NT2/D1 (cell line): ENCODE results near the gene CDH4.

ENCODE experiments used
- DNase-seq: peaks from one replicate; pipeline ENCODE4 v3.0.0-alpha.2; 2011; ENCODE audit warnings: low read depth, low spot score
- H3K27me3 ChIP-seq: 2 replicates; pipeline ENCODE4 v1.6.0; 2011; ENCODE audit warnings: mild to moderate bottlenecking; ENCODE audit not compliant: insufficient read length, insufficient read depth
- H3K36me3 ChIP-seq: 2 replicates; pipeline ENCODE4 v1.6.1; 2011; ENCODE audit warnings: mild to moderate bottlenecking, low read length, mixed read lengths; ENCODE audit not compliant: insufficient read depth, insufficient read length
- H3K4me1 ChIP-seq: 2 replicates; pipeline ENCODE4 v1.5.1; 2011; ENCODE audit not compliant: insufficient read depth, insufficient read length
- H3K4me3 ChIP-seq: 2 replicates; pipeline ENCODE4 v1.5.1; 2011; ENCODE audit warnings: low read depth; ENCODE audit not compliant: insufficient read length
- H3K9ac ChIP-seq: 2 replicates; pipeline ENCODE4 v1.6.0; 2011; ENCODE audit warnings: low read depth; ENCODE audit not compliant: insufficient read length
- H3K9me3 ChIP-seq: 2 replicates; pipeline ENCODE4 v1.5.1; 2011; ENCODE audit warnings: mild to moderate bottlenecking, low read length; ENCODE audit not compliant: insufficient read depth
- SUZ12 ChIP-seq: IDR thresholded peaks from 2 replicates; pipeline ENCODE4 v1.6.1; 2011; ENCODE audit not compliant: insufficient read length, insufficient read depth; ENCODE audit errors: extremely low read depth
- YY1 ChIP-seq: IDR thresholded peaks from 2 replicates; pipeline ENCODE4 v1.6.1; 2011; ENCODE audit not compliant: insufficient read length, insufficient read depth
- ZNF274 ChIP-seq: IDR thresholded peaks from 2 replicates; pipeline ENCODE4 v1.6.1; 2011; ENCODE audit warnings: mild to moderate bottlenecking, low read depth, low read length

CDH4 gene

DNA sequence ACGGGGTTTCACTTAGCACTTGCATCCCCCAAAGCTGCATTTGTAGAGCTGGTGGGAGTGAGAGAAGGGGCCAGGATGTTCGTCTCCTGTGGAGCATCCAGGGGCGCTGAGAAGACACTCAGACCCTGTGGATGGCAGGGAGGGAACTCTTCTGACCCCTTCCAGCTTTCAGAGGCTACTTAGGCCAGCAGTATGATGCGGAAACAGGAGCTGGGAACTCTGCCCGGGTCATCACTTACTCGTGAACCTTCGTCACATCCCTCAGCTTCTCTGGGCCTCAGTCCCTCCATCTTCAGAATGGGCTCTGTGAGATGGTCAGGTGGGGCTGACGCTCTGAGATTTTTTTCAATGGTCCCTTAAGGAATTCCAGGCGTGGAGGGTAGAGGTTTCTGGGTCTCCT, 585.1 kb downstream of the CDH4 start:
- no peak overlapping the region for H3K9ac ChIP-seq
- no peaks in the 10 kb centered on the region for H3K9me3 ChIP-seq
- no peaks in the 10 kb centered on the region for H3K36me3 ChIP-seq
- peaks cover 90% of the 10 kb centered on the region for H3K27me3 ChIP-seq
- H3K4me3 ChIP-seq, result no peak overlapping the region
- DNase-seq, result no peak
- TF ChIP-seq SUZ12 (no peak), ZNF274 (no peak), YY1 (no peak)
- H3K4me1 ChIP-seq, result no peaks in the 10 kb centered on the region

DNA sequence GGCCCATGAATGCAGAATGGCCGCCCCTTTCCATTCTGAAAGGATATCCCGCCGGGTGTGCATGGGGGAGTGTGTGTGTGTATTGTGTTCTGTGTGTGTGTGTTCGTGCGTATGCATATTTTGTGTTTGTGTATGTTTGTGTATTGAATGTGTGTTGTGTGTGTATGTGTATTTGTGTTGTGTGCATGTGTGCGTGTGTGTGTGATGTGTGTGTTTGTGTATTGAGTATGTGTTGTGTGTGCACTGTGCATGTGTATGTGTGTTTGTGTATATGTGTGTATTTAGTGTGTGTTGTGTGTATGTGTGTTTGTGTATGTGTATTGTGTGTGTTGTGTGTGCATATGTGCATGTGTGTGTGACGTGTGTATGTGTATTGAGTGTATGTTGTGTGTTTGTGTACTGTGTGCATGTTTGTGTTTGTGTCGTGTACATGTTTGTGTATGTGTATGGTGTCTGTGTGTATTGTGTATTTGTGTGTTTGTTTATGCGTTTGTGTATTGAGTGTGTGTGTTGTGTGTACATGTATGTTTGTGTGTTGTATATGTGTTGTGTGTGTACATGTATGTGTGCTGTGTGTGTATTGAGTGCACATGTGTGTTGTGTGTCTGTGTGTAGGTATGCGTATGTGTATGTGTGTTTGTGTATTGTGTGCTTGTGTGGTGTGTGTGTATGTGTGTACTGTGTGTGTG, 587.3 kb downstream of the CDH4 start:
- no peak overlapping the region for H3K4me3 ChIP-seq
- H3K9ac ChIP-seq, result no peak overlapping the region
- H3K36me3 ChIP-seq, result no peaks in the 10 kb centered on the region
- peaks cover 75% of the 10 kb centered on the region for H3K27me3 ChIP-seq
- no peaks in the 10 kb centered on the region for H3K4me1 ChIP-seq
- no peaks in the 10 kb centered on the region for H3K9me3 ChIP-seq
- TF ChIP-seq YY1 (no peak), SUZ12 (no peak), ZNF274 (no peak)
- DNase-seq, result no peak

DNA sequence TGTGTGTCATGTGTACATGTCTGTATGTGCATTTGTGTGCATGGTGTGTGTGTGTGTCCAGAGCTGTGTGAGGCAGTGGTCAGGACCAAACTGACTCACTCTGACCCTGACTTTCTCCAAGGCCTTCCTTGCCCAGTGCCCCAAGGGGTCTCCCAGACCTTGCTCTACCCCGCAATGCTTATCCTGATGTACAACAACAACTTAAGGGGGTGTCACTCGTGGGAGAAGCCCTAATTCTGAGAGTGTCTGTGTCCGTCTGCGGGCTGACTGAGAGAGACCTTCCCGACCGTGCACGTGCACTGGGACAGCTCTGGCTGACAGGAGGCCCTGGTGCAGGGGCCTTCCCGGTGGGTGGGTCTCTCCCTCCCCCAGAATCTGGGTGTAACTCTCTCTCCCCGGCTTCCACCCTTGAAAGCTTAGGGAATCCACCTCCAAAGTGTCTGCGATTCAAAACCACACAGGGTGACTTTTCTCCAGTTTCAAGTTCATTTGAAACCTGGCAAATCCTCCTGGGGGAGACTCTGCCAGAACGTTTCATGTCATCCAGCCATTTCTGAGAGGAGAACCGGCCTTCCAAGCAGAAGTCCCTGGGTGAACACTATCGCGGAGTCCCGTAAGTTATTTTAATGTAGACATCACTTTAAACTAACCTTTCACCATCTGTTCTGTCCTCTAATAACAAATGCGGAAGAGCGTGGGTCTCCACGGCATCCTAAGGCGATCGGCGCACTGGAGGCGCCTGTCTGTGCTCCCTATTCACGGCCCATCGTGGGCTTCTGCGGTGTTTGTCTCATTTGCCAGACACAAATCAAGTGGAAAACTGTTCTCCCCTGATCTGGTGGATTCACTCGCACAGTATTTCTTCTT, 588.1 kb downstream of the CDH4 start:
- DNase-seq, result no peak
- H3K27me3 ChIP-seq, result peaks cover 78% of the 10 kb centered on the region
- TF ChIP-seq ZNF274, result no peak
- no peak for TF ChIP-seq YY1
- TF ChIP-seq SUZ12, result no peak
- no peak overlapping the region for H3K4me3 ChIP-seq
- H3K9me3 ChIP-seq, result no peaks in the 10 kb centered on the region
- H3K9ac ChIP-seq, result no peak overlapping the region
- H3K36me3 ChIP-seq, result no peaks in the 10 kb centered on the region
- no peaks in the 10 kb centered on the region for H3K4me1 ChIP-seq

DNA sequence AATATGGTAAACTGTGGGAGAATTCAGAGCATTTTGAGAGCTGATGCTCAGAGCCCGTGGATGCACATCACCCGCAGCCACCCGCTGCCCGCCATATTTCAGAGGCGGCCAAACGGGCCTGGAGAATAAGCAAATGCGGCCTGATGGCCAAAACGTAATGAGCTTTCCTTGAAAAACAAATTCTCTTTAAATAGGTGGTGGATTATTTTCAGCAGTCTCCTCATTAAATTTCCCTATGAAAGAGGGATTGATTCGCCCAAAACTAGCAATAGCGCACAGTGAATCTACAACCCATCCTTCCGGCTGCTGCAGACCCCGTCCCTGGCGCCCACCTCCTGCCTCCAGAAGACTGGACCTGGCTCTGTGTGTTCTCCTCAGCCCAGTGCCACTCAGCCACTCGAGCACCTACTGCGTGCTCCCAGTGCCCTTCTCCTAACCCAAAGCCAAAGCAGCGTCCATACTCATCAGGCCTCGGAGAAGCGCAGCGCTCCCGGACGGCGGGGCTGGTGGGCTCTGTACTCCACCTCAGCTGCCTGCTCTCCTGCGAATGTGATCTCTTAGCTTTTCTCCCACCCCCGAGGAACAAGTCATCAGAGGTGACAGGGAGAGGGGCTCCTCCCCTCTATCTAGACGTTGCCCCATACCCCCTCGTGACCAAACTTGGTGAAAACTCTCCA, 588.9 kb downstream of the CDH4 start:
- DNase-seq, result no peak
- peaks cover 79% of the 10 kb centered on the region for H3K27me3 ChIP-seq

DNA sequence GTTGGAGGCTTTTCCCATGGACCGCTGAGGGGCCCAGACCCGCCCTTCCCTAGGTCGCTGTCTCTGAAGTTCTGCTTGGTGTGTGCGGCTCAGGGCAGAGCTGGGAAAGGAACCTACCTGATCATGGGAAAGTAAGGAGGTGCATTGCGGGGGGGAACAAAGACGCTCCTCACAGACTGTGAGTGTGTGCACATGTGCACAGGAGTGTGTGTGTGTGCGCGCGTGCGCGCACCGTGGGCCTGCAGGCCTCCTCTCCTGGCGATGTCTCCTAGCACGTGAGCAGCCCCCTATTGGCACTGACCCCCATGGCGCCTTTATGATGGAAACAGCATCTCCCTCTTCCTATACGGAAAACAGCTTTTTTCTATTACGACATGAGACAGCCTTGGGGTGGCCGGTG, 589.5 kb downstream of the CDH4 start:
- peaks cover 75% of the 10 kb centered on the region for H3K27me3 ChIP-seq
- H3K4me1 ChIP-seq, result peaks cover 6% of the 10 kb centered on the region
- no peak overlapping the region for H3K4me3 ChIP-seq
- no peaks in the 10 kb centered on the region for H3K9me3 ChIP-seq
- no peak for DNase-seq
- H3K9ac ChIP-seq, result no peak overlapping the region
- TF ChIP-seq ZNF274, result no peak
- H3K36me3 ChIP-seq, result no peaks in the 10 kb centered on the region

More for the DNA sequence above, 588.9 kb downstream of the CDH4 start:
- H3K4me1 ChIP-seq, result peaks cover 5% of the 10 kb centered on the region
- H3K9ac ChIP-seq, result no peak overlapping the region
- H3K36me3 ChIP-seq, result no peaks in the 10 kb centered on the region
- TF ChIP-seq ZNF274, result no peak
- TF ChIP-seq YY1, result no peak
- TF ChIP-seq SUZ12, result no peak
- H3K9me3 ChIP-seq, result no peaks in the 10 kb centered on the region
- H3K4me3 ChIP-seq, result no peak overlapping the region

DNA sequence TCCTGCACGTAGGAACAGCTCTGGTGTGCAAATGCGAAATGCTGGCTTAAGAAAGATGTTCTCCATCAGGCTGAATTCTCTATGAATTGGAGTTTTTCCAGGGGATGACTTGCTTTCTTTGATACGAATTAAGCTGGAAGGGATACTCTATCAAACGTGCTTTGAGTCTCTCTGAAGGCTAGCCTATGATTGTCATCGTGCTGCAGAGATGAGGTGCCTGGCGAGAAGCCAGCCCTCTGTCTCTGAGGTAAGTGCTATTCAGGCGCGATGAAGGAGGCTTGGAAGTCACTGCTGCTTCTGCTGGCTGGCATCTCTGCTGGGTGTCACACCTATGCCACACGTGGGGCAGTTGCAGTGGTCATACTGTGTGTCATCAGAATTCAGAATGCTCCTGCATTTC, 589.9 kb downstream of the CDH4 start:
- Histone ChIP-seq H3K27me3 (peaks cover 75% of the 10 kb centered on the region), H3K4me3 (no peak overlapping the region), H3K9ac (no peak overlapping the region), H3K9me3 (no peaks in the 10 kb centered on the region), H3K4me1 (peaks cover 6% of the 10 kb centered on the region), H3K36me3 (no peaks in the 10 kb centered on the region)
- TF ChIP-seq SUZ12, result no peak
- no peak for TF ChIP-seq YY1
- TF ChIP-seq ZNF274, result no peak
- DNase-seq, result no peak

DNA sequence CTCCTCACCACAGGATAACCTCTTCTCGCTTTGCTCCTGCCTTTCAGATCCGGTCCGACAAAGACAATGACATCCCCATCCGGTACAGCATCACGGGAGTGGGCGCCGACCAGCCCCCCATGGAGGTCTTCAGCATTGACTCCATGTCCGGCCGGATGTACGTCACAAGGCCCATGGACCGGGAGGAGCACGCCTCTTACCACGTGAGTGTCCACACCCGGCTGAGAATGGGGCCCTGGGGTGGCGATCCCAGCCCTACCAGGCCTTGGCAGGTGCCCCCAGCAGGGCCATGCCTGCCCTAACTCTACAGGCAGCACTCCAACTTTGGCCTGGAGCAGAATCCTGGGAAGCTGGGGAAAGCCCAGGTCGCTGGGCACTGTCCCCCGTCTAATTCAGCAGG, 592.6 kb downstream of the CDH4 start:
- TF ChIP-seq SUZ12 (no peak), YY1 (no peak), ZNF274 (no peak)
- peaks cover 6% of the 10 kb centered on the region for H3K4me1 ChIP-seq
- H3K9ac ChIP-seq, result no peak overlapping the region
- no peak overlapping the region for H3K4me3 ChIP-seq
- peaks cover 6% of the 10 kb centered on the region; the same call in 1 of the 2 replicates for H3K9me3 ChIP-seq
- DNase-seq, result no peak
- H3K36me3 ChIP-seq, result no peaks in the 10 kb centered on the region
- H3K27me3 ChIP-seq, result peaks cover 69% of the 10 kb centered on the region
